IgD-negative memory B cell (primary cell): Measurements from ENCODE around the gene ST6GAL2. TPM values are rescaled to one million over a fixed set of nuclear protein-coding genes. Genes with fewer than 3 reads are reported as not detected.

Experiments
- H3K27ac Mint-ChIP-seq, 3 donors: one replicate each; pipeline ENCODE4 v1.8.0; 2020 to 2022; ENCODE audit warnings: mild to moderate bottlenecking in 3 of 3, mixed read lengths in 3 of 3, moderate library complexity in 1 of 3
- H3K27me3 Mint-ChIP-seq: one replicate; pipeline ENCODE4 v1.8.0; 2021; ENCODE audit warnings: mixed read lengths
- H3K36me3 Mint-ChIP-seq: one replicate; pipeline ENCODE4 v1.8.0; 2020; ENCODE audit warnings: mild to moderate bottlenecking, mixed read lengths
- H3K4me1 Mint-ChIP-seq, 3 donors: one replicate each; pipeline ENCODE4 v1.8.0; 2020 to 2022; ENCODE audit warnings: mixed read lengths in 3 of 3, mild to moderate bottlenecking in 1 of 3
- H3K4me3 Mint-ChIP-seq, 4 donors: one replicate each; pipeline ENCODE4 v1.8.0; 2020 to 2022; ENCODE audit warnings: mild to moderate bottlenecking in 4 of 4, mixed read lengths in 4 of 4, moderate library complexity in 3 of 4
- H3K9me3 Mint-ChIP-seq, 3 donors: one replicate each; pipeline ENCODE4 v1.8.0; 2020 to 2021; ENCODE audit warnings: mixed read lengths in 3 of 3, mild to moderate bottlenecking in 1 of 3
- polyA plus RNA-seq: library from polyadenylated mRNA; unstranded; fragments of 300-500 nt; fragmentation: Illumina TruSeq; gene quantifications from one replicate; pipeline ENCODE4 v1.2.3, GENCODE V29; 2021

ST6GAL2 gene
- polyA plus RNA-seq, 1 donor from 2014 or later, result not detected

GRCh38 chr2:106816974-106817373 lies 69.0 kb downstream of the ST6GAL2 start:
- Mint-ChIP-seq H3K27ac (no peak overlapping the region), H3K4me1 (no peaks in the 10 kb centered on the region), H3K27me3 (no peaks in the 10 kb centered on the region), H3K36me3 (no peaks in the 10 kb centered on the region), H3K9me3 (peaks cover 0 to 3% (median 2%) of the 10 kb centered on the region in 3 donors), H3K4me3 (no peak overlapping the region)

GRCh38 chr2:106812841-106813240 lies 73.1 kb downstream of the ST6GAL2 start:
- no peak overlapping the region for H3K4me3 Mint-ChIP-seq
- no peaks in the 10 kb centered on the region for H3K27me3 Mint-ChIP-seq
- H3K9me3 Mint-ChIP-seq, result peaks cover 0 to 3% (median 2%) of the 10 kb centered on the region in 3 donors
- H3K27ac Mint-ChIP-seq, result no peak overlapping the region
- H3K36me3 Mint-ChIP-seq, result peaks cover 1% of the 10 kb centered on the region
- H3K4me1 Mint-ChIP-seq, result no peaks in the 10 kb centered on the region

- no peak overlapping the region for H3K4me3 Mint-ChIP-seq
- H3K27me3 Mint-ChIP-seq, result no peaks in the 10 kb centered on the region
- no peaks in the 10 kb centered on the region for H3K4me1 Mint-ChIP-seq
- no peak overlapping the region for H3K27ac Mint-ChIP-seq
- H3K36me3 Mint-ChIP-seq, result peaks cover 1% of the 10 kb centered on the region
- H3K9me3 Mint-ChIP-seq, result peaks cover 0 to 3% (median 2%) of the 10 kb centered on the region in 3 donors
These were observed 73.6 kb downstream of the ST6GAL2 start for GRCh38 chr2:106812383-106812782.

GRCh38 chr2:106805716-106806115 lies 80.3 kb downstream of the ST6GAL2 start:
- no peak overlapping the region for H3K4me3 Mint-ChIP-seq

GRCh38 chr2:106804161-106804560 lies 81.8 kb downstream of the ST6GAL2 start:
- Mint-ChIP-seq H3K36me3 (no peaks in the 10 kb centered on the region), H3K27ac (no peak overlapping the region), H3K4me3 (no peak overlapping the region), H3K4me1 (no peaks in the 10 kb centered on the region), H3K9me3 (peaks cover 0 to 2% (median 0%) of the 10 kb centered on the region in 3 donors), H3K27me3 (no peaks in the 10 kb centered on the region)

More at GRCh38 chr2:106805716-106806115, 80.3 kb downstream of the ST6GAL2 start:
- peaks cover 1% of the 10 kb centered on the region for H3K36me3 Mint-ChIP-seq
- no peaks in the 10 kb centered on the region for H3K27me3 Mint-ChIP-seq
- peaks cover 0 to 3% (median 0%) of the 10 kb centered on the region in 3 donors for H3K9me3 Mint-ChIP-seq
- no peaks in the 10 kb centered on the region for H3K4me1 Mint-ChIP-seq
- no peak overlapping the region for H3K27ac Mint-ChIP-seq

- H3K4me1 Mint-ChIP-seq, result no peaks in the 10 kb centered on the region
- no peaks in the 10 kb centered on the region for H3K27me3 Mint-ChIP-seq
- H3K4me3 Mint-ChIP-seq, result no peak overlapping the region
- H3K9me3 Mint-ChIP-seq, result peaks cover 0 to 2% (median 0%) of the 10 kb centered on the region in 3 donors
- H3K36me3 Mint-ChIP-seq, result no peaks in the 10 kb centered on the region
- H3K27ac Mint-ChIP-seq, result no peak overlapping the region
These were observed 84.9 kb downstream of the ST6GAL2 start for GRCh38 chr2:106800976-106801655.

- Mint-ChIP-seq H3K4me1 (no peaks in the 10 kb centered on the region), H3K4me3 (no peak overlapping the region), H3K27me3 (no peaks in the 10 kb centered on the region), H3K9me3 (peaks cover 0 to 2% (median 0%) of the 10 kb centered on the region in 3 donors), H3K36me3 (no peaks in the 10 kb centered on the region), H3K27ac (no peak overlapping the region)
These were observed 85.8 kb downstream of the ST6GAL2 start for GRCh38 chr2:106800180-106800579.

GRCh38 chr2:106798826-106799552 lies 87.0 kb downstream of the ST6GAL2 start:
- Mint-ChIP-seq H3K4me3 (no peak overlapping the region), H3K27me3 (no peaks in the 10 kb centered on the region), H3K27ac (no peak overlapping the region), H3K4me1 (no peaks in the 10 kb centered on the region), H3K9me3 (peaks cover 0 to 2% (median under 1%) of the 10 kb centered on the region in 3 donors), H3K36me3 (no peaks in the 10 kb centered on the region)

GRCh38 chr2:106797494-106797893 lies 88.5 kb downstream of the ST6GAL2 start:
- Mint-ChIP-seq H3K4me3 (no peak overlapping the region), H3K9me3 (peaks cover 0 to 2% (median 2%) of the 10 kb centered on the region in 3 donors), H3K27me3 (no peaks in the 10 kb centered on the region), H3K27ac (no peak overlapping the region), H3K4me1 (no peaks in the 10 kb centered on the region), H3K36me3 (no peaks in the 10 kb centered on the region)

- peaks cover 0 to 5% (median 4%) of the 10 kb centered on the region in 3 donors for H3K9me3 Mint-ChIP-seq
- H3K4me3 Mint-ChIP-seq, result no peak overlapping the region
- no peaks in the 10 kb centered on the region for H3K27me3 Mint-ChIP-seq
- no peaks in the 10 kb centered on the region for H3K4me1 Mint-ChIP-seq
- H3K36me3 Mint-ChIP-seq, result no peaks in the 10 kb centered on the region
- no peak overlapping the region for H3K27ac Mint-ChIP-seq
These were observed 93.3 kb downstream of the ST6GAL2 start for GRCh38 chr2:106792671-106793070.

- no peaks in the 10 kb centered on the region for H3K27me3 Mint-ChIP-seq
- H3K27ac Mint-ChIP-seq, result no peak overlapping the region
- H3K4me3 Mint-ChIP-seq, result no peak overlapping the region
- peaks cover 4 to 5% (median 5%) of the 10 kb centered on the region in 3 donors for H3K9me3 Mint-ChIP-seq
- no peaks in the 10 kb centered on the region for H3K4me1 Mint-ChIP-seq
- H3K36me3 Mint-ChIP-seq, result no peaks in the 10 kb centered on the region
These were observed 96.8 kb downstream of the ST6GAL2 start for GRCh38 chr2:106789185-106789584.

- no peaks in the 10 kb centered on the region for H3K4me1 Mint-ChIP-seq
- peaks cover 1% of the 10 kb centered on the region for H3K27me3 Mint-ChIP-seq
- no peak overlapping the region for H3K27ac Mint-ChIP-seq
- no peak overlapping the region for H3K4me3 Mint-ChIP-seq
- no peaks in the 10 kb centered on the region for H3K36me3 Mint-ChIP-seq
- H3K9me3 Mint-ChIP-seq, result peaks cover 0 to 11% (median 0%) of the 10 kb centered on the region in 3 donors
These were observed 103.3 kb downstream of the ST6GAL2 start for GRCh38 chr2:106782681-106783080.

GRCh38 chr2:106781196-106781595 lies 104.8 kb downstream of the ST6GAL2 start:
- Mint-ChIP-seq H3K9me3 (peaks cover 0 to 8% (median 0%) of the 10 kb centered on the region in 3 donors), H3K36me3 (no peaks in the 10 kb centered on the region), H3K27me3 (peaks cover 1% of the 10 kb centered on the region), H3K27ac (no peak overlapping the region), H3K4me3 (no peak overlapping the region), H3K4me1 (no peaks in the 10 kb centered on the region)

- Mint-ChIP-seq H3K9me3 (peaks cover 0 to 2% (median 0%) of the 10 kb centered on the region in 3 donors), H3K36me3 (no peaks in the 10 kb centered on the region), H3K27me3 (peaks cover 2% of the 10 kb centered on the region), H3K27ac (no peak overlapping the region), H3K4me1 (no peaks in the 10 kb centered on the region), H3K4me3 (no peak overlapping the region)
These were observed 114.2 kb downstream of the ST6GAL2 start for GRCh38 chr2:106771811-106772210.

- H3K4me1 Mint-ChIP-seq, result no peaks in the 10 kb centered on the region
- no peaks in the 10 kb centered on the region for H3K36me3 Mint-ChIP-seq
- peaks cover 2% of the 10 kb centered on the region for H3K27me3 Mint-ChIP-seq
- peaks cover 0 to 7% (median 0%) of the 10 kb centered on the region in 3 donors for H3K9me3 Mint-ChIP-seq
- H3K27ac Mint-ChIP-seq, result no peak overlapping the region
- no peak overlapping the region for H3K4me3 Mint-ChIP-seq
These were observed 115.0 kb downstream of the ST6GAL2 start for GRCh38 chr2:106770986-106771385.
